ENCODE data around the gene MAP3K20. TPM values are rescaled to one million over a fixed set of nuclear protein-coding genes. Genes with fewer than 3 reads are reported as not detected.
"Not testable (repeated sequence)": the region's sequence is repeated elsewhere in the genome, so short reads cannot be mapped to it uniquely, and the experiment has no call there.

MAP3K20 gene
- total RNA-seq, 1 donor from 2014 or later: 519 TPM

- intact Hi-C loops (cut with DNase I): loop anchor here (5.0 kb wide), 1 partner anchor 107 kb away; the partner anchor contains the start of gene MAP3K20
- DNase-seq (ENCODE audit: low spot score): no peak
Measured at GRCh38 chr2:173184031-173185004, 108.7 kb downstream of the MAP3K20 start.

- intact Hi-C loops (cut with DNase I): loop anchor here (5.0 kb wide), 1 partner anchor 108 kb away; the partner anchor contains the start of gene MAP3K20
- DNase-seq (ENCODE audit: low spot score): no peak
Measured at GRCh38 chr2:173185437-173185836, 109.8 kb downstream of the MAP3K20 start.

DNA sequence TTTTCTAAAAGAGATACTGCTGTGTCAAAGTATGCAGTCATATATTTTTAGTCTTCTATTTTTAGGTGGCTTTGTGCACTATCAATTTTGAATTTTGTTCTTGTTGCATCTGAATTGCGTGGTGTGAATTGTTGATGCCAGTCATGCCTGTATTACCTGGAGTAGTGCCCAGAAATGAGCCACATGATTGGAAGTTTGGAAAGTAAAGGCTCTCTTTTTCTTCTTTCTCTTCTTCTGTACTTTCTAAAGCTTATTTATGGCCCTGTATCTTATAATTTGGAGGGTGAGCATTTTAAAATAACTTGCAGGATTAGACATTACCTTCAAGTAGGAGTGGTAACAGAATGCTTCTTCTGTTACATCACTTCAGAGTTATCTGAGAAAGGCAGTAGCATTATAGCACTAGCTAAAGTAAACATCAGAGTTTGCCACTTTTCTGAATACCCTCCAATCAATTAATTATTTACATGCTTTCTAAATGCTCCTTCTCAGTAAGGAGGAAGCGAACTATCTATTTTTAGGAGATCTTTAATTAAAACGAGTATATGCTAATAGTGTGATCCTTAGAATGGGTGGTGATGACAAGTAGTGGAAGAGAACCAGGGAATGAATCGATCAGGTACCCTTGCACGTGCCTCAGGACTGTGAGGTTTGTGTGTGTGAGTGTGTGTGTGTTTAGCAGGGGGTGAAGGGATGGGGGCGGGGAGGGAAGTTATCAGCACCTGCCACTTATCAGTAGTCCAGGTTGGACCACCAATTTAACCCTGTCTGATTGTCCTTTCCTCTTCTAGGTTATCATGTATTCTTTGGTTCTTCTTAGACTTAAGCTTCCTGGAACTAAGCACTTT lies 112.5 kb downstream of the MAP3K20 start:
- intact Hi-C loops (cut with DNase I): loop anchor here (5.0 kb wide), 1 partner anchor 111 kb away; the partner anchor contains the start of gene MAP3K20
- no peak for DNase-seq (ENCODE audit: low spot score)

DNA sequence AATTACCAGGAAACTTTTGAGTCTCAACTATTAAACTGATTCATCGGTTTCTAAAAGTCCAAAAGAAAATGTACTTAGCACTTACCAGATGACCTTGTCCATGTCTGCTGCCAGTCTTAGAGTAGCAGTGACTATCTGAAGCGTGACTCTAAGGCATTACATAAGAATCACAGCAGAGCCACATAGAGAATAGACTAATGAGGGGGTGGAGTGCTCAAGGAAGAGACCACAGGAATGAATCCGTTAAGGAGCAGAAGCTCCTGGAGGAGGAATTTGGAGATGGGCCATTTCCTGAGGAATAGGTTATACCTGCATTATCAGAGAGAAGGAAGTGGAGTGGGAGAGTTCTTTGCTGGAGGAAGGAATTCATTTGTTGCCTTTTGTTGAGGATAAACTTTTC lies 116.0 kb downstream of the MAP3K20 start:
- DNase-seq (ENCODE audit: low spot score): no peak
- intact Hi-C loops (cut with DNase I): no loop called here

- intact Hi-C loops (cut with DNase I): no loop called here
- DNase-seq (ENCODE audit: low spot score): no peak
Measured at GRCh38 chr2:173192071-173192470, 116.4 kb downstream of the MAP3K20 start.

- intact Hi-C loops (cut with DNase I): no loop called here
- DNase-seq (ENCODE audit: low spot score): no peak
Measured at GRCh38 chr2:173193925-173194324, 118.3 kb downstream of the MAP3K20 start.

DNA sequence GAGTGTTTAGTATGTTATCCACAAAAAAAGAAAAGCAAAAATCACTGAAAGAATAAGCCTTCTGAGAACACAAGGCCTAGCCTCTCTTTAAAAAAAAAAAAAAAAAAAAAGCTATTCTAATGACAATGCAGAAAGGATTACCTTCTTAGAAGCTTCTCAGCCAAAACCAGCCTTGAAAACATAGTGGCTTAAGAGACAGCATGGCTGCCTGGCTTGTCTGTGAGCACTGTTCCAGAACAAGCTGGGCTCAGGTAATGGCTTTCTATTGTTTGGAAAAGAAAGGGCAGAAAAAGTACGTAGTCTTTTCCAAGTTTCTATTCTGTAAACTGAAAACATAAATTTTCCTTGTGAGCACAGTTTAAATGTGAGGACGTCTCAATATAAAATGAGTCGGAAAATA lies 119.5 kb downstream of the MAP3K20 start:
- no peak for DNase-seq (ENCODE audit: low spot score)
- intact Hi-C loops (cut with DNase I): no loop called here

- DNase-seq (ENCODE audit: low spot score): no peak
- intact Hi-C loops (cut with DNase I): no loop called here
Measured at GRCh38 chr2:173196080-173196479, 120.4 kb downstream of the MAP3K20 start.

GRCh38 chr2:173196638-173197037 lies 121.0 kb downstream of the MAP3K20 start:
- DNase-seq (ENCODE audit: low spot score): no peak
- intact Hi-C loops (cut with DNase I): no loop called here

GRCh38 chr2:173198327-173198726 lies 122.7 kb downstream of the MAP3K20 start:
- DNase-seq (ENCODE audit: low spot score): no peak
- intact Hi-C loops (cut with DNase I): no loop called here

DNA sequence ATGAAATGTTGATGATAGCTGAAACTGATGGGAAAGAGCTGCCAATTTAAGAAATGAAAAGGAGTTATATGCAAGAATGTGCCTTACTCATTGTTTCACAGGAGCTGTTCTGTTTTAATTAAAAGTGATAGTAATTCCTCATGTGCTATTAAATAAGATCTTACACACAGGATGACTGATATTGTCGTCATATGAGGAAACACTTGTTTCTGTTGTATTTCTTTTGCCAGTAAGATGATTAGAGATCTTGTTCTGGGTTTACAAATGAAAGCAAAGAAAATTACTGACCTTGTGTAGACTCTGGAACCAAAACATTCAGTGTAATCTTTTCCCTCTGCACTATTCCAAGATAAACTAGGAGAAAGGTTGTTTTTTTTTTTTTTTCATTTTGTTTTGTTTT lies 123.6 kb downstream of the MAP3K20 start:
- DNase-seq (ENCODE audit: low spot score): no peak
- intact Hi-C loops (cut with DNase I): no loop called here

- DNase-seq (ENCODE audit: low spot score): no peak
- intact Hi-C loops (cut with DNase I): no loop called here
Measured at GRCh38 chr2:173202570-173202969, 126.9 kb downstream of the MAP3K20 start.

GRCh38 chr2:173204316-173204715 lies 128.7 kb downstream of the MAP3K20 start:
- DNase-seq (ENCODE audit: low spot score): no peak
- intact Hi-C loops (cut with DNase I): no loop called here

GRCh38 chr2:173205375-173205774 lies 129.7 kb downstream of the MAP3K20 start:
- intact Hi-C loops (cut with DNase I): loop anchor here (5.0 kb wide), 1 partner anchor 398 kb away; no protein-coding TSS in a partner anchor
- peak; percentile 86 for DNase-seq (ENCODE audit: low spot score)

DNA sequence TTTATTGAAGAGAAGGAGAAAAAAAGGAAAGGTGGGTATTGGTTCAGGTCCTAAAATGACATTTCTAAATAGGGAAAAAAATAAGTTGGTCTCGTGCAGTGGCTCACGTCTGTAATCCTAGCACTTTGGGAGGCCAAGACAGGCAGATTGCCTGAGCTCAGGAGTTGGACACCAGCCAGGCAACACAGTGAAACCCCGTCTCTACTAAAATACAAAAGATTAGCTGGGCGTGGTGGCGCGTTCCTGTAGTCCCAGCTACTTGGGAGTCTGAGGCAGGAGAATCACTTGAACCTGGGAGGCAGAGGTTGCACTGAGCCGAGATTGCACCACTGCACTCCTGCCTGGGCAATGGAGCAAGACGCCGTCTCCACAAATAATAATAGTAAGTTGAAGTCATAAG lies 131.5 kb downstream of the MAP3K20 start:
- intact Hi-C loops (cut with DNase I): loop anchor here (5.0 kb wide), 1 partner anchor 400 kb away; no protein-coding TSS in a partner anchor
- DNase-seq (ENCODE audit: low spot score): not testable (repeated sequence)

- intact Hi-C loops (cut with DNase I): loop anchor here (1.0 to 5.0 kb wide), 4 partner anchors 118 to 243 kb away; partner anchors contain the start of gene MAP3K20
- DNase-seq (ENCODE audit: low spot score): no peak
Measured at GRCh38 chr2:173210270-173211196, 134.9 kb downstream of the MAP3K20 start.

DNA sequence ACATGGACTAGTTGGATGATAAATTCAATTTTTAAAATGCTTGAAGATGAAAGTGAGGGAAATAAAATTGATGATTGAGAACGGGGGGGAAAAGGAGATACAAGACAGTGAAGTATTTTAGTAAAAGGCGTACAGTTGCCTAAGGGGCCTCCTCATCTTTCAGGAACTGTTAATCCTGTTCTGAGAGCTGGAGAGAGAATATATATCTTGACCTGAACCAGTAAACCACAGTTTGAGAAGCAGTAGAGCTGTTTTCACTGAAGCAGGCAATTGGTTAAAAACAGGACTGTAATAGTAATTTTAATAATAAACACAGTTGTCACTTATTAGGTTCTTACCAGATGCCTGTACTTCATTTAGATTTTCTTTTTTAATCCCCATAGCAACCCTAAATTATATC lies 137.5 kb downstream of the MAP3K20 start:
- intact Hi-C loops (cut with DNase I): loop anchor here (5.0 kb wide), 2 partner anchors 121 to 246 kb away; no protein-coding TSS in a partner anchor
- DNase-seq (ENCODE audit: low spot score): no peak

DNA sequence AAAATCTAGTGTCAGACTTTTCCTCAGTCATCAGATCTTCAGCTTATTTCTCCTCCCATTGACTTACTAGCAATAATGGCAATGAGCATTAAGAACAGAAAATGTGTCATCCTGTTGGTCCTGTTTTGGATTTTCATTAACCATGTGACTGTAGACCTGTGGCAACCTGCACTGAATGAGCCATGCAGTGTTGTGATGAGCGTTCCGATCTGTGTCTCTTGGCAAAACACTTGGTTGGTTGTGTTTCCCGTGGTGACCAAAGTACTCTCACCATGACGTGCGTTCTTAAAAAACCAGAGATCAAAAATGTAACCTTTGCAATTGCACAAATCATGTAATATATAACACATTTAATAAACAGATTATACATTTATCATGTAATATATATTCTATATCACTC lies 138.6 kb downstream of the MAP3K20 start:
- intact Hi-C loops (cut with DNase I): loop anchor here (5.0 kb wide), 2 partner anchors 122 to 247 kb away; no protein-coding TSS in a partner anchor

GRCh38 chr2:173215316-173215715 lies 139.7 kb downstream of the MAP3K20 start:
- intact Hi-C loops (cut with DNase I): no loop called here
- DNase-seq (ENCODE audit: low spot score): no peak

More for the DNA sequence above, 138.6 kb downstream of the MAP3K20 start:
- DNase-seq (ENCODE audit: low spot score): no peak

All from cardiac septum (tissue), 1 donor.